HG03442 (cell line): Measurements from ENCODE around the gene NUDT12.

Source experiments
- ATAC-seq: cut with Tn5 transposase; IDR thresholded peaks from one replicate; pipeline ENCODE4 v1.9.1; 2021; ENCODE audit warnings: mild to moderate bottlenecking, moderate library complexity; ENCODE audit not compliant: unreplicated experiment

The NUDT12 gene

GRCh38 chr5:103541569-103541968 is 21.0 kb downstream of the NUDT12 start:
- no peak for ATAC-seq

GRCh38 chr5:103541114-103541513 is 21.5 kb downstream of the NUDT12 start:
- ATAC-seq, result no peak

GRCh38 chr5:103539376-103540330 is 22.9 kb downstream of the NUDT12 start:
- no peak for ATAC-seq

GRCh38 chr5:103532086-103532734 is 30.4 kb downstream of the NUDT12 start:
- ATAC-seq, result no peak

- ATAC-seq, result no peak
Observed at GRCh38 chr5:103526164-103526915, 36.2 kb downstream of the NUDT12 start.

- no peak for ATAC-seq
Observed at GRCh38 chr5:103525361-103525760, 37.2 kb downstream of the NUDT12 start.

GRCh38 chr5:103523319-103523718 is 39.3 kb downstream of the NUDT12 start:
- no peak for ATAC-seq

- ATAC-seq, result no peak
Observed at GRCh38 chr5:103522586-103522985, 40.0 kb downstream of the NUDT12 start.

GRCh38 chr5:103519550-103519949 is 43.0 kb downstream of the NUDT12 start:
- no peak for ATAC-seq

- ATAC-seq, result no peak
Observed at GRCh38 chr5:103514371-103514770, 48.2 kb downstream of the NUDT12 start.

GRCh38 chr5:103513701-103514100 is 48.9 kb downstream of the NUDT12 start:
- ATAC-seq, result no peak

- no peak for ATAC-seq
Observed at GRCh38 chr5:103512500-103512899, 50.1 kb downstream of the NUDT12 start.

GRCh38 chr5:103511554-103511885 is 51.1 kb downstream of the NUDT12 start:
- no peak for ATAC-seq

- no peak for ATAC-seq
Observed at GRCh38 chr5:103510851-103511553, 51.6 kb downstream of the NUDT12 start.

GRCh38 chr5:103505581-103506305 is 56.8 kb downstream of the NUDT12 start:
- ATAC-seq, result no peak

GRCh38 chr5:103503066-103503465 is 59.5 kb downstream of the NUDT12 start:
- ATAC-seq, result no peak

GRCh38 chr5:103502662-103503061 is 59.9 kb downstream of the NUDT12 start:
- ATAC-seq, result no peak
